Measurements from ENCODE around the gene GPC6. TPM values are rescaled to one million over a fixed set of nuclear protein-coding genes. Genes with fewer than 3 reads are reported as not detected.

The GPC6 gene
- total and polyA plus RNA-seq, 2 donors (not counting 3 experiments of a cell fraction or from before 2014, with no cell fraction given), result 0.01 TPM; not detected in 1

DNA sequence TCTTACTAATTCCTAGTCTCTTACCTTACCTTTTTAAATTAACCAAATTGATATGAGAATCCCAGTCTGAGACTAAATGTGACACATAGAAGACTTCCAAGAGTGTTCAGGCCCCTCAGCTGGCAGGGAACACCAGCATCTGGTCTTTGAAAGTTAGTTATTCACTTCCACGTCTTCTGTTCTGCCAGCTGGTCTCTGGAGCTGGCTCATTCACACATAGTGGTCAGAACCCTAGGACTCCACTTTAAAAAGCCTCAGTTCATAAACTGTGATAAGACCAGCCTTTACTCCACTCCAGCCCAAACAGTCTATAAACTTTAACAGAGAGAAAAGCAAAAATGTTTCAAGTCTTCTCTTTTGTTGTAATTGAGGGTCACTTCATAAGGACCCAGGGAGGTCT, 989.9 kb downstream of the GPC6 start:
- Histone ChIP-seq H3K27ac (ENCODE audit: insufficient read depth, low read depth, low read length) (no peak overlapping the region), H3K79me2 (ENCODE audit: control insufficient read depth, insufficient read depth, low read length) (no peaks in the 10 kb centered on the region), H3K9me3 (replicated peaks; ENCODE audit: control insufficient read depth, insufficient read depth, low read length) (no peaks in the 10 kb centered on the region), H2AFZ (ENCODE audit: low read depth, low read length) (no peak overlapping the region), H3K9me1 (replicated peaks; ENCODE audit: control insufficient read depth, extremely low read depth, insufficient read depth, low read length) (no peaks in the 10 kb centered on the region), H3K4me3 (replicated peaks in 1 of 3; ENCODE audit: insufficient read depth in 1 of 3, low read depth in 1 of 3, low read length in 3 of 3) (no peak overlapping the region), H4K20me1 (replicated peaks; ENCODE audit: control insufficient read depth, extremely low read depth, insufficient read depth, low read length) (no peaks in the 10 kb centered on the region), H3K4me1 (ENCODE audit: control insufficient read depth, extremely low read depth, insufficient read depth, low read length) (no peaks in the 10 kb centered on the region), H3K27me3 (ENCODE audit: control insufficient read depth in 2 of 2, insufficient read depth in 2 of 2, low read length in 2 of 2) (no peaks in the 10 kb centered on the region), H3K4me2 (ENCODE audit: insufficient read depth, low read length) (no peak overlapping the region), H3K36me3 (ENCODE audit: control insufficient read depth in 2 of 2, extremely low read depth in 1 of 2, insufficient read depth in 2 of 2, low read length in 2 of 2) (no peaks in the 10 kb centered on the region), H3K9ac (replicated peaks; ENCODE audit: extremely low read depth, insufficient read depth, low read length) (no peak overlapping the region)
- FAIRE-seq (no peak), DNase-seq (ENCODE audit: low read depth, low spot score) (no peak)
- intact Hi-C loops (cut with micrococcal nuclease) (no loop called here), dilution Hi-C loops (cut with MboI; ENCODE audit: extremely low pct_ligation_motif_present, low sequenced_read_pairs) (no loop called here)
- POLR2A ChIA-PET, result no interaction called here
- no TSS peak for BruUV-seq (replicated peaks)
- CTCF ChIA-PET, result no interaction called here
- TF ChIP-seq MYC (IDR thresholded peaks at IDR 0.05; ENCODE audit: low read depth, low read length) (no peak), GATA2 (IDR thresholded peaks at IDR 0.05; ENCODE audit: insufficient read depth, insufficient read length, low read depth, low read length) (no peak), JUN (IDR thresholded peaks at IDR 0.05; ENCODE audit: borderline replicate concordance, insufficient read depth, insufficient read length, low read depth) (no peak), POLR2AphosphoS5 (IDR thresholded peaks at IDR 0.05; ENCODE audit: insufficient read depth, low read depth, low read length) (no peak), FOS (IDR thresholded peaks at IDR 0.05; ENCODE audit: borderline replicate concordance, insufficient read depth, low read length) (no peak), POLR2A (IDR thresholded peaks at IDR 0.05; ENCODE audit: low read depth, low read length) (no peak), EZH2 (IDR thresholded peaks at IDR 0.05; ENCODE audit: borderline replicate concordance, low read depth, low read length, severe bottlenecking) (no peak)
- TF ChIP-seq, protein P1, sequence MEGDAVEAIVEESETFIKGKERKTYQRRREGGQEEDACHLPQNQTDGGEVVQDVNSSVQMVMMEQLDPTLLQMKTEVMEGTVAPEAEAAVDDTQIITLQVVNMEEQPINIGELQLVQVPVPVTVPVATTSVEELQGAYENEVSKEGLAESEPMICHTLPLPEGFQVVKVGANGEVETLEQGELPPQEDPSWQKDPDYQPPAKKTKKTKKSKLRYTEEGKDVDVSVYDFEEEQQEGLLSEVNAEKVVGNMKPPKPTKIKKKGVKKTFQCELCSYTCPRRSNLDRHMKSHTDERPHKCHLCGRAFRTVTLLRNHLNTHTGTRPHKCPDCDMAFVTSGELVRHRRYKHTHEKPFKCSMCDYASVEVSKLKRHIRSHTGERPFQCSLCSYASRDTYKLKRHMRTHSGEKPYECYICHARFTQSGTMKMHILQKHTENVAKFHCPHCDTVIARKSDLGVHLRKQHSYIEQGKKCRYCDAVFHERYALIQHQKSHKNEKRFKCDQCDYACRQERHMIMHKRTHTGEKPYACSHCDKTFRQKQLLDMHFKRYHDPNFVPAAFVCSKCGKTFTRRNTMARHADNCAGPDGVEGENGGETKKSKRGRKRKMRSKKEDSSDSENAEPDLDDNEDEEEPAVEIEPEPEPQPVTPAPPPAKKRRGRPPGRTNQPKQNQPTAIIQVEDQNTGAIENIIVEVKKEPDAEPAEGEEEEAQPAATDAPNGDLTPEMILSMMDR (IDR thresholded peaks at IDR 0.05; ENCODE audit: extremely low read depth in 1 of 2, insufficient read depth in 1 of 2, low read depth in 1 of 2, low read length in 2 of 2), result no peak
- TF ChIP-seq, protein P2, sequence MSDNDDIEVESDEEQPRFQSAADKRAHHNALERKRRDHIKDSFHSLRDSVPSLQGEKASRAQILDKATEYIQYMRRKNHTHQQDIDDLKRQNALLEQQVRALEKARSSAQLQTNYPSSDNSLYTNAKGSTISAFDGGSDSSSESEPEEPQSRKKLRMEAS (IDR thresholded peaks at IDR 0.05; ENCODE audit: insufficient read depth, insufficient read length), result no peak

All from endothelial cell of umbilical vein (primary cell).